ENCODE results near the gene KLC1. TPM values are rescaled to one million over a fixed set of nuclear protein-coding genes. Genes with fewer than 3 reads are reported as not detected.

The KLC1 gene
- total and polyA plus RNA-seq, 4 donors, result 22.9 to 131 (median 46.0) TPM

DNA sequence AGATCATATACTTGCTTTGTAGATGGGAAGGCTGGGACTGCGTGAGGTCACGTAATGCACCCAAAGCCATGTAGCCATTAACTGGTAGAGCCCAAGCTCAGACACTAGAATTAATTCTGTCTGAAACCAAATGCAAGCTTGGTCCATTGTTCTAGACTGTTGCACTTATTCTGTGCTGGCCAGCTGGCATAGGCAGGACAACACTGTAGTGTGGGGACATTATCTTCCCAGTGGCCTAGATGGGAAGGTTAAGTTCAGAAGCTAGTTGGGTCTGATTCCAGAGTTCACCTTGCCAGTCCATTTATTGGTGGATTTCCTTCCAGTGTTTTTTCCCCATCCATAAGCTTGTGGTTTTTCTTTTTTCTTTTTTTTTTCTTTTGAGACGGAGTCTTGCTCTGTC lies 39.1 kb downstream of the KLC1 start:
- Histone ChIP-seq H3K27ac (ENCODE audit: low read depth in 1 of 2, low read length in 2 of 2) (no peak overlapping the region), H3K4me3 (ENCODE audit: low read depth in 1 of 3, low read length in 3 of 3) (no peak overlapping the region), H3K9ac (ENCODE audit: low read depth in 1 of 2, low read length in 2 of 2) (no peak overlapping the region), H3K27me3 (ENCODE audit: control insufficient read depth in 4 of 4, insufficient read depth in 4 of 4, low read length in 3 of 4) (no peaks in the 10 kb centered on the region), H3K36me3 (ENCODE audit: control insufficient read depth in 4 of 4, insufficient read depth in 3 of 4, low read depth in 1 of 4, low read length in 3 of 4) (peaks cover 8 to 52% (median 35%) of the 10 kb centered on the region in 4 donors), H3K4me1 (ENCODE audit: control insufficient read depth in 4 of 4, insufficient read depth in 4 of 4, low read length in 3 of 4) (no peaks in the 10 kb centered on the region), H3K9me3 (ENCODE audit: control insufficient read depth in 4 of 4, low read length in 3 of 4) (no peaks in the 10 kb centered on the region)
- 84% methylated on average over 3 of the region's 3 CpGs for WGBS
- no peak for TF ChIP-seq GABPA (IDR thresholded peaks at IDR 0.05 in 1 of 2, conservative IDR thresholded peaks at IDR 0.05 in 1 of 2)
- TF ChIP-seq SP1 (IDR thresholded peaks at IDR 0.05), result no peak
- no peak for TF ChIP-seq HNF4G (IDR thresholded peaks at IDR 0.05)
- DNase-seq (ENCODE audit: low spot score), result no peak

- Histone ChIP-seq H3K4me3 (ENCODE audit: low read depth in 1 of 3, low read length in 3 of 3) (no peak overlapping the region), H3K9ac (ENCODE audit: low read depth in 1 of 2, low read length in 2 of 2) (no peak overlapping the region), H3K27me3 (ENCODE audit: control insufficient read depth in 4 of 4, insufficient read depth in 4 of 4, low read length in 3 of 4) (no peaks in the 10 kb centered on the region), H3K27ac (ENCODE audit: low read depth in 1 of 2, low read length in 2 of 2) (no peak overlapping the region), H3K36me3 (ENCODE audit: control insufficient read depth in 4 of 4, insufficient read depth in 3 of 4, low read depth in 1 of 4, low read length in 3 of 4) (peaks cover 5 to 57% (median 42%) of the 10 kb centered on the region in 4 donors), H3K4me1 (ENCODE audit: control insufficient read depth in 4 of 4, insufficient read depth in 4 of 4, low read length in 3 of 4) (no peaks in the 10 kb centered on the region), H3K9me3 (ENCODE audit: control insufficient read depth in 4 of 4, low read length in 3 of 4) (no peaks in the 10 kb centered on the region)
- no peak for DNase-seq (ENCODE audit: low spot score)
- TF ChIP-seq, protein P1, sequence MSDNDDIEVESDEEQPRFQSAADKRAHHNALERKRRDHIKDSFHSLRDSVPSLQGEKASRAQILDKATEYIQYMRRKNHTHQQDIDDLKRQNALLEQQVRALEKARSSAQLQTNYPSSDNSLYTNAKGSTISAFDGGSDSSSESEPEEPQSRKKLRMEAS (IDR thresholded peaks at IDR 0.05), result no peak
- TF ChIP-seq RAD21 (IDR thresholded peaks at IDR 0.05) (no peak), GABPA (IDR thresholded peaks at IDR 0.05 in 1 of 2, conservative IDR thresholded peaks at IDR 0.05 in 1 of 2) (no peak), YY1 (IDR thresholded peaks at IDR 0.05) (no peak), RXRA (IDR thresholded peaks at IDR 0.05) (no peak), SP1 (IDR thresholded peaks at IDR 0.05) (no peak), ZBTB33 (IDR thresholded peaks at IDR 0.05) (no peak), FOXA1 (IDR thresholded peaks at IDR 0.05) (no peak), EGR1 (IDR thresholded peaks at IDR 0.05; ENCODE audit: low read depth in 2 of 2) (no peak), NR2F2 (IDR thresholded peaks at IDR 0.05) (no peak), HNF4G (IDR thresholded peaks at IDR 0.05) (no peak), JUND (IDR thresholded peaks at IDR 0.05) (no peak), TAF1 (conservative IDR thresholded peaks at IDR 0.05) (no peak)
- TF ChIP-seq, protein P2, sequence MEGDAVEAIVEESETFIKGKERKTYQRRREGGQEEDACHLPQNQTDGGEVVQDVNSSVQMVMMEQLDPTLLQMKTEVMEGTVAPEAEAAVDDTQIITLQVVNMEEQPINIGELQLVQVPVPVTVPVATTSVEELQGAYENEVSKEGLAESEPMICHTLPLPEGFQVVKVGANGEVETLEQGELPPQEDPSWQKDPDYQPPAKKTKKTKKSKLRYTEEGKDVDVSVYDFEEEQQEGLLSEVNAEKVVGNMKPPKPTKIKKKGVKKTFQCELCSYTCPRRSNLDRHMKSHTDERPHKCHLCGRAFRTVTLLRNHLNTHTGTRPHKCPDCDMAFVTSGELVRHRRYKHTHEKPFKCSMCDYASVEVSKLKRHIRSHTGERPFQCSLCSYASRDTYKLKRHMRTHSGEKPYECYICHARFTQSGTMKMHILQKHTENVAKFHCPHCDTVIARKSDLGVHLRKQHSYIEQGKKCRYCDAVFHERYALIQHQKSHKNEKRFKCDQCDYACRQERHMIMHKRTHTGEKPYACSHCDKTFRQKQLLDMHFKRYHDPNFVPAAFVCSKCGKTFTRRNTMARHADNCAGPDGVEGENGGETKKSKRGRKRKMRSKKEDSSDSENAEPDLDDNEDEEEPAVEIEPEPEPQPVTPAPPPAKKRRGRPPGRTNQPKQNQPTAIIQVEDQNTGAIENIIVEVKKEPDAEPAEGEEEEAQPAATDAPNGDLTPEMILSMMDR (IDR thresholded peaks at IDR 0.05; ENCODE audit: low read depth, low read length, missing input control), result no peak
- TF ChIP-seq, protein P3, sequence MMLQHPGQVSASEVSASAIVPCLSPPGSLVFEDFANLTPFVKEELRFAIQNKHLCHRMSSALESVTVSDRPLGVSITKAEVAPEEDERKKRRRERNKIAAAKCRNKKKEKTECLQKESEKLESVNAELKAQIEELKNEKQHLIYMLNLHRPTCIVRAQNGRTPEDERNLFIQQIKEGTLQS (IDR thresholded peaks at IDR 0.05), result no peak
- TF ChIP-seq, protein P4, sequence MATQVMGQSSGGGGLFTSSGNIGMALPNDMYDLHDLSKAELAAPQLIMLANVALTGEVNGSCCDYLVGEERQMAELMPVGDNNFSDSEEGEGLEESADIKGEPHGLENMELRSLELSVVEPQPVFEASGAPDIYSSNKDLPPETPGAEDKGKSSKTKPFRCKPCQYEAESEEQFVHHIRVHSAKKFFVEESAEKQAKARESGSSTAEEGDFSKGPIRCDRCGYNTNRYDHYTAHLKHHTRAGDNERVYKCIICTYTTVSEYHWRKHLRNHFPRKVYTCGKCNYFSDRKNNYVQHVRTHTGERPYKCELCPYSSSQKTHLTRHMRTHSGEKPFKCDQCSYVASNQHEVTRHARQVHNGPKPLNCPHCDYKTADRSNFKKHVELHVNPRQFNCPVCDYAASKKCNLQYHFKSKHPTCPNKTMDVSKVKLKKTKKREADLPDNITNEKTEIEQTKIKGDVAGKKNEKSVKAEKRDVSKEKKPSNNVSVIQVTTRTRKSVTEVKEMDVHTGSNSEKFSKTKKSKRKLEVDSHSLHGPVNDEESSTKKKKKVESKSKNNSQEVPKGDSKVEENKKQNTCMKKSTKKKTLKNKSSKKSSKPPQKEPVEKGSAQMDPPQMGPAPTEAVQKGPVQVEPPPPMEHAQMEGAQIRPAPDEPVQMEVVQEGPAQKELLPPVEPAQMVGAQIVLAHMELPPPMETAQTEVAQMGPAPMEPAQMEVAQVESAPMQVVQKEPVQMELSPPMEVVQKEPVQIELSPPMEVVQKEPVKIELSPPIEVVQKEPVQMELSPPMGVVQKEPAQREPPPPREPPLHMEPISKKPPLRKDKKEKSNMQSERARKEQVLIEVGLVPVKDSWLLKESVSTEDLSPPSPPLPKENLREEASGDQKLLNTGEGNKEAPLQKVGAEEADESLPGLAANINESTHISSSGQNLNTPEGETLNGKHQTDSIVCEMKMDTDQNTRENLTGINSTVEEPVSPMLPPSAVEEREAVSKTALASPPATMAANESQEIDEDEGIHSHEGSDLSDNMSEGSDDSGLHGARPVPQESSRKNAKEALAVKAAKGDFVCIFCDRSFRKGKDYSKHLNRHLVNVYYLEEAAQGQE (IDR thresholded peaks at IDR 0.05), result no peak
- 99% methylated on average over 2 of the region's 2 CpGs for whole genome bisulfite sequencing
Observed at GRCh38 chr14:103669370-103669769, 40.4 kb downstream of the KLC1 start.

Data from liver (tissue), 9 donors.